T-helper 1 cell (primary cell): ENCODE measurements around the gene PCDHA12.
"Not testable (repeated sequence)": the region's sequence is repeated elsewhere in the genome, so short reads cannot be mapped to it uniquely, and the experiment has no call there.

Experiments
- DNase-seq, 5 donors: peaks; one replicate each; pipeline ENCODE4 v3.0.0-alpha.2; 2012 to 2020

The PCDHA12 gene

GRCh38 chr5:140862441-140863295, 12.4 kb upstream of the PCDHA12 start:
- DNase-seq: no peak

GRCh38 chr5:140868721-140869554, 6.2 kb upstream of the PCDHA12 start, which contains the start of gene PCDHA11:
Gene PCDHA11 (plus strand): TSS chr5:140868957. CDS start chr5:140869104, 147 bp downstream.
- no peak for DNase-seq

GRCh38 chr5:140869555-140869886, 5.6 kb upstream of the PCDHA12 start:
- no peak for DNase-seq

- no peak for DNase-seq
Observed at GRCh38 chr5:140870221-140871201, 4.6 kb upstream of the PCDHA12 start.

GRCh38 chr5:140876541-140877261, 1.6 kb downstream of the PCDHA12 start:
- not testable (repeated sequence) for DNase-seq

- no peak for DNase-seq
Observed at GRCh38 chr5:140877262-140877581, 2.1 kb downstream of the PCDHA12 start.

GRCh38 chr5:140881889-140882590, 6.9 kb downstream of the PCDHA12 start, which contains the start of gene PCDHA13:
Gene PCDHA13 (plus strand): TSS chr5:140882124. CDS start chr5:140882269, 145 bp downstream.
- DNase-seq: no peak

- DNase-seq: no peak
Observed at GRCh38 chr5:140882591-140882899, 7.4 kb downstream of the PCDHA12 start.

GRCh38 chr5:140883373-140883772, 8.3 kb downstream of the PCDHA12 start:
- DNase-seq: no peak

GRCh38 chr5:140883927-140884697, 9.0 kb downstream of the PCDHA12 start:
- DNase-seq: no peak

GRCh38 chr5:140916325-140916724, 41.2 kb downstream of the PCDHA12 start:
- DNase-seq: no peak

- DNase-seq: no peak
Observed at GRCh38 chr5:140923601-140924000, 48.5 kb downstream of the PCDHA12 start.

- DNase-seq: no peak
Observed at GRCh38 chr5:140925806-140926442, 50.8 kb downstream of the PCDHA12 start, which contains the start of gene PCDHAC1. Gene PCDHAC1 (plus strand): TSS chr5:140926299. CDS start chr5:140926893, 594 bp downstream.

- DNase-seq: peak in 2 of 5 donors; percentile 10 to 16
Observed at GRCh38 chr5:140926443-140927227, 51.5 kb downstream of the PCDHA12 start.

GRCh38 chr5:140927228-140927573, 52.1 kb downstream of the PCDHA12 start:
- no peak for DNase-seq
